Posterior cingulate gyrus (tissue), 11 donors: ENCODE results near the gene SYAP1.
"Not testable (repeated sequence)": the region's sequence is repeated elsewhere in the genome, so short reads cannot be mapped to it uniquely, and the experiment has no call there.

Experiments
- DNase-seq, 10 donors: peaks; one replicate each; pipeline versions ENCODE4 v3.0.0 to v3.0.0-alpha.2; 2020 to 2021; ENCODE audit warnings: mixed read lengths in 3 of 10
- intact Hi-C: fragments of 100-400 bp; cut with DNase I; formaldehyde crosslinking; loops from one replicate; pipeline ENCODE4 v1.15.1; 2023

Gene SYAP1

GRCh38 chrX:16719334-16720084, at the start of gene SYAP1:
SYAP1 (plus strand) TSS chrX:16719612; CDS start chrX:16719725, 113 bp downstream.
- intact Hi-C loops = loop anchor here (1.0 kb wide), 1 partner anchor 67 kb away; the partner anchor contains the start of gene TXLNG
- DNase-seq = peak; percentile 92 to 100 (median 97)

- peak in 2 of 10 donors; percentile 2 to 20 for DNase-seq
- intact Hi-C loops = loop anchor here (5.0 to 10.0 kb wide), 2 partner anchors 234 to 546 kb away; partner anchors contain the start of gene GRPR
Measured at GRCh38 chrX:16671005-16671404, 48.4 kb upstream of the SYAP1 start.

- intact Hi-C loops = loop anchor here (10.0 kb wide), 1 partner anchor 554 kb away; the partner anchor contains the start of gene GRPR
- DNase-seq = no peak
Measured at GRCh38 chrX:16678689-16679088, 40.7 kb upstream of the SYAP1 start.

- no peak for DNase-seq
- intact Hi-C loops = no loop called here
Measured at GRCh38 chrX:16683007-16683664, 36.3 kb upstream of the SYAP1 start.

- no peak for DNase-seq
- intact Hi-C loops = no loop called here
Measured at GRCh38 chrX:16687514-16687913, 31.9 kb upstream of the SYAP1 start.

- intact Hi-C loops = loop anchor here (10.0 kb wide), 1 partner anchor 1010 kb away; no protein-coding TSS in a partner anchor
- DNase-seq = peak in 7 of 10 donors; percentile 17 to 76 (median 54)
Measured at GRCh38 chrX:16695079-16695676, 24.2 kb upstream of the SYAP1 start.

- intact Hi-C loops = loop anchor here (10.0 kb wide), 1 partner anchor 1012 kb away; no protein-coding TSS in a partner anchor
- DNase-seq = no peak
Measured at GRCh38 chrX:16696956-16697355, 22.5 kb upstream of the SYAP1 start.

- no peak for DNase-seq
- intact Hi-C loops = loop anchor here (10.0 kb wide), 1 partner anchor 1015 kb away; no protein-coding TSS in a partner anchor
Measured at GRCh38 chrX:16699389-16699788, 20.0 kb upstream of the SYAP1 start.

- DNase-seq = no peak
- intact Hi-C loops = no loop called here
Measured at GRCh38 chrX:16700734-16701133, 18.7 kb upstream of the SYAP1 start.

GRCh38 chrX:16702700-16703599, 16.5 kb upstream of the SYAP1 start:
- intact Hi-C loops = no loop called here
- DNase-seq = no peak

- no peak for DNase-seq
- intact Hi-C loops = no loop called here
Measured at GRCh38 chrX:16705370-16705769, 14.0 kb upstream of the SYAP1 start.

- intact Hi-C loops = no loop called here
- no peak for DNase-seq
Measured at GRCh38 chrX:16708016-16708415, 11.4 kb upstream of the SYAP1 start.

GRCh38 chrX:16711219-16711811, 8.1 kb upstream of the SYAP1 start:
- peak in 2 of 10 donors; percentile 7 to 33 for DNase-seq
- intact Hi-C loops = no loop called here

GRCh38 chrX:16711893-16712547, 7.4 kb upstream of the SYAP1 start:
- intact Hi-C loops = no loop called here
- peak in 6 of 10 donors; percentile 7 to 82 (median 23) for DNase-seq

GRCh38 chrX:16712548-16713155, 6.8 kb upstream of the SYAP1 start, which contains the start of gene CTPS2:
CTPS2 (minus strand) TSS chrX:16712669; CDS start chrX:16702902, 9,767 bp downstream.
- intact Hi-C loops = no loop called here
- peak in 9 of 10 donors; percentile 11 to 91 (median 37) for DNase-seq

GRCh38 chrX:16714504-16714903, 4.9 kb upstream of the SYAP1 start:
- peak in 1 of 10 donors; percentile 42 for DNase-seq
- intact Hi-C loops = no loop called here

GRCh38 chrX:16715638-16716037, 3.8 kb upstream of the SYAP1 start:
- DNase-seq, intact Hi-C loops: not testable (repeated sequence)

GRCh38 chrX:16716451-16716850, 3.0 kb upstream of the SYAP1 start:
- DNase-seq = peak in 1 of 10 donors; percentile 42
- intact Hi-C loops = not testable (repeated sequence)
